ENCODE measurements around the gene RUNX2. TPM values are rescaled to one million over a fixed set of nuclear protein-coding genes. Genes with fewer than 3 reads are reported as not detected.

The RUNX2 gene
- total and polyA plus RNA-seq, 2 of the 8 experiments (the other 6 are each of a cell fraction or from before 2014, with no cell fraction given): 0.26 to 1.2 TPM

GRCh38 chr6:45712786-45713185 is 384.7 kb downstream of the RUNX2 start:
- no peaks in the 10 kb centered on the region for H3K79me1 ChIP-seq (ENCODE audit: low read depth, low read length)
- DNase-seq (ENCODE audit: low read depth in 1 of 2, low spot score in 2 of 2) (no peak), FAIRE-seq (no peak)
- no peak overlapping the region for H3K14ac ChIP-seq (ENCODE audit: insufficient read length)
- 0 out of 7 replicates have a peak, but pooled peaks cover 0 to 2% (median 0%) of the 10 kb centered on the region in 4 experiments for H3K4me1 ChIP-seq (replicated peaks in 1 of 4; ENCODE audit: control insufficient read depth in 3 of 4, insufficient read depth in 4 of 4, low read length in 3 of 4)
- H3K27ac ChIP-seq (ENCODE audit: low read depth, low read length): no peak overlapping the region
- H2BK120ac ChIP-seq (replicated peaks; ENCODE audit: low read depth, low read length): no peak overlapping the region
- no peak overlapping the region for H4K5ac ChIP-seq (ENCODE audit: insufficient read length, low read depth, low read length)
- H2AK5ac ChIP-seq (ENCODE audit: low read depth, low read length): no peak overlapping the region
- no peak overlapping the region for H3K4me2 ChIP-seq (ENCODE audit: insufficient read depth in 1 of 2, low read depth in 2 of 2, low read length in 2 of 2)
- H3K9me3 ChIP-seq (ENCODE audit: insufficient read depth in 2 of 2, low read depth in 1 of 2, low read length in 1 of 2): no peaks in the 10 kb centered on the region
- no peaks in the 10 kb centered on the region for H3K79me2 ChIP-seq (ENCODE audit: control insufficient read depth in 1 of 2, insufficient read depth in 2 of 2, low read length in 2 of 2)
- H2BK12ac ChIP-seq (ENCODE audit: low read depth, low read length): no peak overlapping the region
- TF ChIP-seq CTBP2 (IDR thresholded peaks at IDR 0.05; ENCODE audit: borderline replicate concordance, insufficient read depth, insufficient read length, low read length): no peak
- TF ChIP-seq TAF1 (IDR thresholded peaks at IDR 0.05; ENCODE audit: low read depth, low read length): no peak
- TF ChIP-seq KDM1A (IDR thresholded peaks at IDR 0.05; ENCODE audit: borderline replicate concordance, low read length): no peak
- TF ChIP-seq USF2 (IDR thresholded peaks at IDR 0.05; ENCODE audit: low read length): no peak
- TF ChIP-seq ATF3 (IDR thresholded peaks at IDR 0.05; ENCODE audit: insufficient read depth, low read depth, low read length): no peak
- TF ChIP-seq KDM5A (IDR thresholded peaks at IDR 0.05; ENCODE audit: low read length): no peak
- TF ChIP-seq FOSL1 (IDR thresholded peaks at IDR 0.05; ENCODE audit: insufficient read depth, low read depth, low read length): no peak
- no peak for TF ChIP-seq SP1 (IDR thresholded peaks at IDR 0.05; ENCODE audit: low read depth, low read length)
- CTCF ChIA-PET (ENCODE audit: partially characterized antibody): interaction anchor here (2.8 kb wide), 1 partner anchor 8 kb away, joined by 26 read pairs; no protein-coding TSS in a partner anchor
- H2BK20ac ChIP-seq (ENCODE audit: low read length): no peak overlapping the region
- no peaks in the 10 kb centered on the region for H3K23me2 ChIP-seq (ENCODE audit: low read depth, low read length)
- POLR2A ChIA-PET (ENCODE audit: partially characterized antibody): no interaction called here
- H3K18ac ChIP-seq (ENCODE audit: extremely low read depth, low read length): no peak overlapping the region
- no peak overlapping the region for H2AFZ ChIP-seq (ENCODE audit: low read length)
- H3K9ac ChIP-seq (replicated peaks in 1 of 4; ENCODE audit: extremely low read depth in 1 of 4, low read depth in 3 of 4, low read length in 3 of 4): no peak overlapping the region
- H4K20me1 ChIP-seq (replicated peaks in 1 of 2; ENCODE audit: control insufficient read depth in 1 of 2, insufficient read depth in 2 of 2, low read length in 2 of 2): no peaks in the 10 kb centered on the region
- no peak overlapping the region for H3K4me3 ChIP-seq (ENCODE audit: extremely low read depth in 1 of 4, insufficient read depth in 2 of 4, low read depth in 3 of 4, low read length in 4 of 4)
- no peak overlapping the region for H4K8ac ChIP-seq (ENCODE audit: extremely low read depth, insufficient read depth, low read length)
- no peak overlapping the region for H2BK5ac ChIP-seq (ENCODE audit: low read depth, low read length)
- H3K56ac ChIP-seq (replicated peaks; ENCODE audit: insufficient read length, low read depth, low read length): no peak overlapping the region
- H3K4ac ChIP-seq (replicated peaks; ENCODE audit: insufficient read length, low read depth, low read length): no peak overlapping the region
- peaks cover 0 to 2% (median 0%) of the 10 kb centered on the region in 4 experiments; a peak in 1 of 7 replicates for H3K27me3 ChIP-seq (replicated peaks in 1 of 4; ENCODE audit: control insufficient read depth in 3 of 4, extremely low read depth in 1 of 4, insufficient read depth in 3 of 4, low read length in 3 of 4)
- no peaks in the 10 kb centered on the region for H3K36me3 ChIP-seq (ENCODE audit: control insufficient read depth in 2 of 4, insufficient read depth in 4 of 4, low read length in 3 of 4)
- 86% methylated on average over 2 of the region's 2 CpGs; no CpG with 5 or more reads in 1 of the 2 experiments for WGBS, 2 experiments (ENCODE audit: extremely low coverage in 1 of 2, insufficient coverage in 1 of 2, insufficient read length in 1 of 2, insufficient replicate concordance in 2 of 2, low coverage in 1 of 2, low lambda C conversion rate in 2 of 2, missing lambda C conversion rate in 1 of 2)
- H2BK15ac ChIP-seq (ENCODE audit: low read length): no peak overlapping the region
- no peak overlapping the region for H4K91ac ChIP-seq (replicated peaks; ENCODE audit: insufficient read length, low read length)
- H3K23ac ChIP-seq (ENCODE audit: insufficient read length): no peak overlapping the region

Measured in H1 (cell line).